HG03280 (cell line): ENCODE measurements around the gene EPHB2.
A peak's percentile ranks its signal among the peaks of the same experiment; 100 is the strongest.

Source experiments
- ATAC-seq: cut with Tn5 transposase; IDR thresholded peaks from one replicate; pipeline ENCODE4 v1.9.1; 2021; ENCODE audit warnings: mild to moderate bottlenecking, moderate library complexity; ENCODE audit not compliant: unreplicated experiment

The EPHB2 gene

GRCh38 chr1:22749919-22750684 is 39.5 kb downstream of the EPHB2 start:
- ATAC-seq, result no peak

DNA sequence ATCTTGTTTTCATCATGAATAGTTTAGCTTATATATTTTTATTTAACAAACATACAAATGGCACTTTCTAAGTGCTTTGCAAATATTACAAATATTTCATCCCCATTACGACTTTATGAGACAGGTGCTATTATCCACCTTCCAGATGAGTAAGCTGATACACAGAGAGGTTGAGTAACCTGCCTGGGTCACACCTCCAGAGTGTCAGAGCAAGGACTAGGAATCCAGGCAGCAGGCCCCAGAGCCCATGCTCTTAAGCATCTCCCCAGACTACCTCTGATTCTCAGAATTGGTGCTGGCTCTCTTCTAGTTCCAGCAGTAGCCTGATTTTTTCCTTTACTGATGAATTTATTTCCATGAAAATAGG is 40.0 kb downstream of the EPHB2 start:
- ATAC-seq, result no peak

GRCh38 chr1:22751124-22751531 is 40.5 kb downstream of the EPHB2 start:
- ATAC-seq, result no peak

DNA sequence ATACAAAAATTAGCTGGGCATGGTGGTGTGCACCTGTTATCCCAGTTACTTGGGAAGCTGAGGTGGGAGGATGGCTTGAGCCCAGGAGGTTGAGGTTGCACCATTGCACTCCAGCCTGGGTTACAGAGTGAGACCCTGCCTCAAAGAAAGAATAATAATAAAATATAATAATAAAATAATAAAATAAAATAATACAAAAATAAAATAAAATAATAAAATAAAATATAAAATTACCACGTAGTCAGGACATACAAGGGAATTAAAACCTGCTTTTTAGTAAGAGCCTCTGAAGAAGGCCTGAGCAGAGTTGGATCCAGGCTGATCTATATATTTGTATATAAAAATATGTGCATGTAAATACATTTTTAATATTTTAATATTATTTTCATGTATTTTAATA is 41.7 kb downstream of the EPHB2 start:
- no peak for ATAC-seq

DNA sequence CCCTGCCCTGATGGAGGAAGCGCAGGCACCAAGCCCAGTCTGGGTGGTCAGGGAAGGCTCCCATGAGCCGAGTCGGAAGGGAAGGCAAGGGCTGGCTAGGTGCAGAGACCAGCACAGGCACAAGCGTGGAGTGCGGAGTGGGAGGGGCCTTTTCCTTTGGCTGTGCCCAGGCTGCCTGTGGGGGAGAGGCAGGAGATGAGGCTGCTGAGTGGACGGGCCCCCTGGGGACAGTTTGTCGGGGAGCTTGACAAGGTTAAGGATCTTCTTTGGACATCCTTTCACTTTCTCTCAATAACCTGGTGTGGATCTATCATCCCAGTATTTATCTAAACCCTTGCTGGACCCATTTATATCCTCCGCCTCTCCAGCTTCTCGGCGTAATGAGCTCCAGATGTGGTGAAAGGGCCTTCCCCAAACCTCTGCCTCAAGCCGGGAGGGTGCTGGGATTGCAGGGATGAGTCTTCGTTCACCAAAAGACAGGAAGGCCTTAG is 42.9 kb downstream of the EPHB2 start:
- no peak for ATAC-seq

GRCh38 chr1:22754106-22754768 is 43.6 kb downstream of the EPHB2 start:
- ATAC-seq, result no peak

- ATAC-seq, result no peak
These were observed 44.2 kb downstream of the EPHB2 start for GRCh38 chr1:22754824-22755223.

- no peak for ATAC-seq
These were observed 45.0 kb downstream of the EPHB2 start for GRCh38 chr1:22755641-22756040.

DNA sequence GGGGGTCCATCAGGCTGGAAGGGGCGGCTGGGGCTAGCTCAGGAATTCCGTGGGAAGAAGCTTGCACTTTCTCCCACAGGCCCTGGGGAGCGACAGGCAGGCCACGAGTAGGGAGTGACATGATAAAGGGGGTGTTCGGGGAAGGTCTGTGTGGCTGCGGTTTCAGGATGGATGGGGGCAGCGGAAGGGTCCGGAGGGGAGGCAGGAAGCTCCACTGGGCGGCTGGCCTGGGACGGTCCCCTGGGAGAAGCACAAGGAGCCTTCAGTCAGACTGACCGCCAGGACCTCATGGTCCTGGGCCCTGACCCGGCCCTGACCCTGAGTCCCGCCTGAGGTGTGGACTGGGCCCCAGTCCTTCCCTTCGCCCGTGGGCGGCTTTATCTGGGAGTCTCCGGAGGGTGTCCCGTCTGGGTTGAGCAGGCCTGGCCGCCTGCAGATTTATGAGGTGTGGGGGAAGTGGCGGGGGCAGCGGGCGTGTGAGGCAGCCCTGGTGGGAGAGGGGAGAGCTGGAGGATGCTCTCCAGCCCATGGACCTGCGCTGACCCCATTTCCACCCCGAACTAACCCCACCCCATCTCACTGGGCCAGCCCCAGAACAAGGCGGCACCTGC is 45.6 kb downstream of the EPHB2 start:
- no peak for ATAC-seq

GRCh38 chr1:22760455-22760854 is 49.8 kb downstream of the EPHB2 start:
- ATAC-seq, result no peak

- no peak for ATAC-seq
These were observed 50.5 kb downstream of the EPHB2 start for GRCh38 chr1:22761101-22761500.

DNA sequence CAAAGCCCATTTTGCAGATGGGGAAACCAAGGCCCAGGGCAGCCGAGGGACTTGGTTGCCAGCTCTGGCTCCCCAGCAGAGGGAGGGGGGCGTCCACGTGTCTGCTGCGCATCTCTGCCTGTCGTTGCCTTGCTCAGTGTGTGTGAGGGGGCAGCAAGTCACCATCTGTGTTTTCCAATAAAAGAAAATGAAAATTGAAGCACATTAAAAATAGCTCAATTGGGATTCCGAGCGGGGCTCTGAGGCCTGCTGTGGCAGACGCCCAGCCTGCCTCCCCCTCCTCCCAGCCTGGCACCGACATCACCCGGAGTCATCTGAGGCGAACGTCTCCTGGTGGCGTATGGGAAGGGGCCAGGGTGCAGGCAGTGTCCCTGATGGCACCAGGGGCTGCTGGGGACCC is 51.2 kb downstream of the EPHB2 start:
- no peak for ATAC-seq

GRCh38 chr1:22763487-22764200 is 53.0 kb downstream of the EPHB2 start:
- ATAC-seq, result peak; percentile 55

- no peak for ATAC-seq
These were observed 57.2 kb downstream of the EPHB2 start for GRCh38 chr1:22767852-22768251.

DNA sequence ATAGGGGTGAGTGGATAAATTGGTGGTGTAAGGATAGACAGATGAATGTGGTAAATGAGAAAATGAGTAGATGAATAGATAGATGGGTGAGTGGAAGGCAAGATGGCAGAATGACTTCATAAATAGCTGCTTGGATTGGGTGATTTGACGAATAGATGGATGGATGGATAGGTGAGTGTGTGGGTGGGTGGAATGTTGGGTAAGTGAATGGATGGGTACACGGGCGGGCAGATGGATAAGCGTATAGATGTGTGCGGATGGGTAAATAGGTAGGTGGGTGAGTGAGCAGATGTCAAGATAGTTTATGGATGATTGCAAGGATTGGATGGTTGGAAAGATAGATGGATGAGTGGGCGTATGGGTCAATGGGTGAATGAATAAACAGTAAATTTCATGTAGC is 59.3 kb downstream of the EPHB2 start:
- no peak for ATAC-seq

DNA sequence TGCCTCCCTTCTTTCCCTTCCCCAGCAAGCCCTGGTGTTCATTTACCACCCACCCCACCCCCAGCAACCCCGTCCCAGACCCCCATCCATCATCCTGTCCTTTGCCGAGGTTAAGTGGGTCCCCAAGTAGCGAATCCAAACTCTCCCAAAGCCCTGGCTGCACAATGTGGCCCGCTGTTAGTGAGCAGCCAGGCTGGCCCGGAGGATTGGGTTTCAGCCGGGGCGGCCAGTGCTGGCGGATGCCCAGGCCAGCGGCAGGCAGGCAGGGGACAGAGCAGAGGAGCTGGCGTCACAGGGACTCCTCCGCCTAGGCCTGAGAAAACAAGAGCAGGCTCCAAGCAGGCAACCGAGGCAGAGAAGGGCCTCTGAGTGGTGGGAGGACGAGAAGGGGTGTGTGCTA is 61.4 kb downstream of the EPHB2 start:
- ATAC-seq, result no peak

DNA sequence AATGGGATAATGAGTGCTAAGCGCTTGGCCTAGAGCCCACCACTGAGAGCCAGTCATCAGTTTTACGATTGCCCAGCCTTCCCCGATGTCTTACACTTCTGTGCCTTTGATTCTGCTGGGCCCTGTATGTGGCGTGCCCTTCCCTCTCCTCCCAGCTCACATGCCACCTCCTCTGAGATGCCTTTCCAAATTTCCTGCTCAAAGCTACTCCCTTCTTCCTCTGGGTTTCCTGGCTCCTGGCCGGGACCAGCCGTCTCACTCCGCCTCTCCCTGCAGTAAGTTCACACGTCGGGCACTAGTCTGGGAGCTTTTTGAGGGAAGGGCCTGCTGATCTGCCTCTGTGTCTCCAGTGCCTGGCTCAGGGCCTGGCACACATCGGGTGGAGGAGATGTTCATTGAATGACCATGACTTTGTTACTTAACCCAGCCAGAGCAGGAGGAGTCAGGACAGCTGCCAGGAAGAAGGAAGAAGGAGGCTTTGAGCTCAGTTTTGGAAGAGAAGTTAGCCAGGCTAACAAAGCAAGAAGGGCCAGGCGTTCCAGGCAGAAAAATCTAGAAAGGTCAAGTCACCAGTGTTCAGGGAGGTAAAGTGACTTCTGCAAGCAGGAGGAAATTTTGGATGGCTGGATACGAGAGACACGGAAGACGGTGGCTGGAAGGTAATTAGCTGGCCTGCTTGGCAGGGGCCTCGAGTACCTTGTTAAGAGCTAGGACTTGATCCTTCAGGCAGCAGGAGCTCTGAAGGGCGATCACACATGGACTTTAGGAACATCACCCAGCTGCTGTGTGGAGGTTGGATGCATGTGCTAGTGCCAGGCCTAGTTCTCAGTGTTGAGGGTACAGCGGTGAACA is 63.6 kb downstream of the EPHB2 start:
- ATAC-seq, result no peak

GRCh38 chr1:22774833-22775182 is 64.2 kb downstream of the EPHB2 start:
- no peak for ATAC-seq

DNA sequence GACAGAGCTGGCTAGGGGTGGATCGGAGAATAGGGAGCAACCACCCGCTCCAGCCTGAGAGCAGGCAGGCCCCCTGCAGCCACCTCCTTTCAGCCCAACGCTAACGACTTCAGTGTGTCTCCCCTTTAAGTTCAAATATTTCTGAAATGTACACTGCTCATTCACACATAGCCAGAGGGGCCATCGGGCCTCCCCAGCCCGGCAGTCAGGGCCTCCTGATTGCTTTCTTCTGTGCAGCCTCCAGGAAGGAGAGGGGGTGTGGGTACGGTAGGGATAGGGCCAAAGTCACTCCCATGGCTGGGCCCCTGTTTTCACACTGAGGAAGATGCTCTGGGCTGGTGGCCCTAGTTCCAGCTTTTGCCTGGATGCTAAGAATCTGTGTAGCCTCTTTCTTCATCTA is 64.8 kb downstream of the EPHB2 start:
- ATAC-seq, result no peak

DNA sequence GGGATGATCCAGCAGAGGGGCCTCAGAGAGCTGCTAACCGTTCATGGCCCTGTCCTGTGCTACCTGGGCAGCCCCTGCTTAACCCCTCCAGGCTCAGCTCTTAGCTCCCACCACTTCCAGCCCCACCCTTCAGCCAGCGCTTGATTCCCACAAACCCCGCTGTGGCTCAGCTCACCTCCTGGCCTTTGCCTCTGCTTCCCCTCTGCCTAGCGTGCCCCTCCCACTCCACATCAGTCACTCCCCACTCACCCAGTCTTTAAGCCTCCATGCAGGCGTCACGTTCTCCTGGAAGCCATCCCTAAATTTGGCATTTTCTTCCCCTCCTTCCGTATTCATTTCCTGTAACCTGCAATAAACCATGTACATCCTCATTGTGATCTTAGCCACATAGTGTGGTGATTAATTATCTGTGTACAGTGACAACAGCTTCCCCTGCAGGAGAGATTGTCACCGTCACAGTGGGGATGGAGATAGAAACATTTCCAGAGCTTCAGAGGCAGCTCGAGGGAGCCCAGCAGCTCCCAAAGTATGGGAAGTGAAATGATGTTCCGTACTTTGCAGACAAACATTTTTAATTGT is 65.5 kb downstream of the EPHB2 start:
- ATAC-seq, result no peak
